GM23338 (cell line): ENCODE results near the gene POMGNT1.

Experiments used
- CTCF ChIP-seq, 2 experiments: fragments of 200-600 bp in 1 of 2; sonication (generic) in 1 of 2; conservative IDR thresholded peaks; 2 replicates each; pipeline versions ENCODE4 v1.5.1 to v1.6.1; 2016 to 2017; ENCODE audit warnings: antibody characterized with exemption in 2 of 2, low read depth in 2 of 2, mild to moderate bottlenecking in 2 of 2, moderate library complexity in 1 of 2
- EZH2 ChIP-seq: fragments of 200-600 bp; sonication (generic); IDR thresholded peaks from one replicate; pipeline ENCODE4 v1.8.0; 2017; ENCODE audit warnings: antibody characterized with exemption, mild to moderate bottlenecking, low read depth; ENCODE audit not compliant: unreplicated experiment
- EZH2phosphoT487 ChIP-seq: fragments of 200-600 bp; sonication (generic); IDR thresholded peaks from one replicate; pipeline ENCODE4 v1.8.1; 2018; ENCODE audit warnings: antibody characterized with exemption; ENCODE audit not compliant: unreplicated experiment
- ZNF331 ChIP-seq: fragments of 250-450 bp; sonication (Bioruptor Pico); IDR thresholded peaks from 2 replicates; pipeline ENCODE4 v1.5.0; 2020; ENCODE audit warnings: low read depth, mild to moderate bottlenecking, moderate library complexity

GRCh38 chr1:46169811-46170454, 28.3 kb downstream of the POMGNT1 start:
- TF ChIP-seq CTCF (conservative IDR thresholded peaks at IDR 0.05; ENCODE audit: low read depth in 2 of 2): no peak
- no peak for TF ChIP-seq EZH2
- TF ChIP-seq EZH2phosphoT487: no peak
- TF ChIP-seq ZNF331 (CRISPR knock-in tag): no peak
